ENCODE measurements around the gene SLC38A4.
"Not testable (repeated sequence)": the region's sequence is repeated elsewhere in the genome, so short reads cannot be mapped to it uniquely, and the experiment has no call there.

SLC38A4 gene

GRCh38 chr12:46774322-46774633 lies 51.5 kb downstream of the SLC38A4 start:
- DNase-seq, result no peak

GRCh38 chr12:46773586-46774321 lies 52.0 kb downstream of the SLC38A4 start:
- DNase-seq, result no peak

- DNase-seq, result no peak
These were observed 54.4 kb downstream of the SLC38A4 start for GRCh38 chr12:46771268-46771827.

- no peak for DNase-seq
These were observed 55.2 kb downstream of the SLC38A4 start for GRCh38 chr12:46770501-46771183.

GRCh38 chr12:46764005-46764404 lies 61.8 kb downstream of the SLC38A4 start:
- no peak for DNase-seq

- DNase-seq, result no peak
These were observed 62.6 kb downstream of the SLC38A4 start for GRCh38 chr12:46763230-46763629.

- no peak for DNase-seq
These were observed 71.2 kb downstream of the SLC38A4 start for GRCh38 chr12:46754550-46754949.

GRCh38 chr12:46752396-46752795 lies 73.4 kb downstream of the SLC38A4 start:
- DNase-seq, result no peak

- no peak for DNase-seq
These were observed 74.6 kb downstream of the SLC38A4 start for GRCh38 chr12:46751173-46751572.

GRCh38 chr12:46749322-46749721 lies 76.5 kb downstream of the SLC38A4 start:
- no peak for DNase-seq

GRCh38 chr12:46744283-46744682 lies 81.5 kb downstream of the SLC38A4 start:
- DNase-seq, result no peak

- DNase-seq, result no peak
These were observed 82.3 kb downstream of the SLC38A4 start for GRCh38 chr12:46743456-46743855.

GRCh38 chr12:46742271-46742670 lies 83.5 kb downstream of the SLC38A4 start:
- not testable (repeated sequence) for DNase-seq

GRCh38 chr12:46725332-46725731 lies 100.5 kb downstream of the SLC38A4 start:
- no peak for DNase-seq

GRCh38 chr12:46723629-46724419 lies 102.0 kb downstream of the SLC38A4 start:
- no peak for DNase-seq

- peak; percentile 16 for DNase-seq
These were observed 103.2 kb downstream of the SLC38A4 start for GRCh38 chr12:46722394-46723185.

- no peak for DNase-seq
These were observed 107.3 kb downstream of the SLC38A4 start for GRCh38 chr12:46718495-46718894.

- DNase-seq, result no peak
These were observed 107.9 kb downstream of the SLC38A4 start for GRCh38 chr12:46717868-46718267.

- no peak for DNase-seq
These were observed 108.6 kb downstream of the SLC38A4 start for GRCh38 chr12:46717159-46717558.
